ENCODE measurements around the gene FAM72A.
"Not testable (repeated sequence)": the region's sequence is repeated elsewhere in the genome, so short reads cannot be mapped to it uniquely, and the experiment has no call there.

FAM72A gene

GRCh38 chr1:206215600-206216392 lies 13.2 kb upstream of the FAM72A start:
- in situ Hi-C loops (cut with MboI; ENCODE audit: low sequenced_read_pairs): not testable (repeated sequence)

- in situ Hi-C loops (cut with MboI; ENCODE audit: low sequenced_read_pairs): not testable (repeated sequence)
Observed at GRCh38 chr1:206210802-206211201, 8.2 kb upstream of the FAM72A start.

DNA sequence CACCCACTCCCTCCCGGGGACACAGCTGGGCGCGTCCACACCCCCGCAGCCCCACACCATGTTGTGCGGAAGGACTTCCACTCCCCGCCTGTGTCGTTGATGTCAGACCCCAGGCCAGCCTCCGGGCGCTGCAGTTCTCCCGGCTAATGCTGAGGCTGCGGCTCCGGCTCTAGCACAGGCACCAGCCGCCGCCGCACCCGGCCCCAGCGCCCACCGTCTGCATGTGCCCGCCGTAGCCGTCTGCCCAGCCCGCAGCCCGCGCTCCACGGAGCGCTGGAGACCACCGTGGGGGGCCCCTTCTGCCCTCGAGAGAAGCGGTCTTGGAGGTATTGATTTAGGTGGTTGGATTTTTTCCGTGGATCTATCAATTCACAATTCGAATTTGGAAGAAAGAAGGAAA lies 2.9 kb upstream of the FAM72A start:
- in situ Hi-C loops (cut with MboI; ENCODE audit: low sequenced_read_pairs): not testable (repeated sequence)

GRCh38 chr1:206204871-206205270 lies 2.2 kb upstream of the FAM72A start:
- in situ Hi-C loops (cut with MboI; ENCODE audit: low sequenced_read_pairs): not testable (repeated sequence)

- in situ Hi-C loops (cut with MboI; ENCODE audit: low sequenced_read_pairs): not testable (repeated sequence)
Observed at GRCh38 chr1:206204159-206204511, 1.5 kb upstream of the FAM72A start.

DNA sequence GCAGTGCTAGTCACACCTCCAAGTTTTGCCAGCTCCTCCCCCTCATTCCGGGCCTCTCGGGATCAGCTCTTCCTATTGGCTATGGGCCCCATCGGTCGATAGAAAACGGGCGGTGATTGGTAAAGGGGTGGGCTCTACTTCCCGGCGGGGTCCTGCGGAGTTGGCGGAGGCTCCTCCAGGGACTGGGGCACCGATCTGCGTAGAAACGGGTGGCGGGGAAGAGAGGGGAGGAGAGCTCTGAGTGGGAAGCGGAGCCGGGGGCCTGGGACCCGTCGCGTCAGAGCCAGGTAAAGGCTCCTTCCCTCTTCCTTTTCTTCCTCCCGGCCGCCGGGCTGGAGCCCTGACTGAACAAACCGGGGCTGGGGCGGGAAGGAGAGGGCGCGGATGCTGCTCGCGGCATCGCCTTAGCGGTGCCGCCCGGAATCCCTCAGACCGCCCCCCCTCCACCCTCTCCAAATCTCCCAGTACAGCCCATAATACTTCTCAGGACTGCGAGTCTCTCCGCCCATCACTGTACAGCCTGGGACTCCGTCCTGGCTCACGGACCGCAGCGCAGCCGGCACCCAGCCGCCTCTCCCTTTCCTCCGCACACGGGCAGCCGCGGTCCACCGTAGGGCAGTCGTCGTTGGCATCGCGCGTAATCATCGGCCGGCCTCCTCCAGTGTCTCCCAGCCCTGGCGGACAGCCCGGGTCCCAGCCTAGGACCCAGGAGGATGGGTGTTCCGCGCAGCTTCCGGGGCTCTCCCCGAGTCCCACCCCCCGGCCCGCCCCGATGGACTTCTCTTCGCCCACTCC lies 922 bp upstream of the FAM72A start, which contains the start of gene SRGAP2:
TSS of gene SRGAP2 (plus strand) at position 178 of the 795 bp plus-strand sequence. CDS start 2,430 bp downstream, outside the sequence.
- in situ Hi-C loops (cut with MboI; ENCODE audit: low sequenced_read_pairs): not testable (repeated sequence)

DNA sequence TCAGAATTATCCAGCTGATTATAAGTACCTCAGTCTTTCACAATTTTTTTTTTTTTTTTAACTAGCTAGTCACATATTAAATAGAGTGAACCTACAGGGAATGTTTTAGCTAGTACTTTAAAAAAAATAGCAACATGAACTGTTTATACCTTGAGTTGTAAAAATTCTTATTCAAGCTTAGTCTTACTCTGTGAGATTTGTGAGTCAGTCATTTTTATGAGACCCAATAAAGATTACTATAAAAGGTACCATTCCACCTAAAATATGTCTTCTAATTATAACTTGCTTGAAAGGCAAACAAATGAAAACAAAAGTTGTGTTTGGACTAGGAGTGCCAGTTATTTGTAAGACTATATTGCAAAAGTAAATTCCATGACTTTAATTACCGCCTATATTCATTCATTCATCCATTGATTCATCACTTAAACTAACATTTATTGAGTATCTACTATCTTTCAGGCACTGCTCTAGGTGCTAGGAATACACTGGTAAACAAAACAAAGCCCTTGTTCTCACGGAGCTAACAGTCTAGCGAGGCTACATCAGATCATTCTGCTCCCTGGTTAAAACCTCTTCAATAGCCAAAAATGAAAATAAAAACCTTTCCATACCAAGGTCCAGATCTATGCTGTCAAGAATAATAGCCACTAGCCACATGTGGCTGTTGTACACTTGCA lies 5.8 kb downstream of the FAM72A start:
- in situ Hi-C loops (cut with MboI; ENCODE audit: low sequenced_read_pairs): not testable (repeated sequence)

DNA sequence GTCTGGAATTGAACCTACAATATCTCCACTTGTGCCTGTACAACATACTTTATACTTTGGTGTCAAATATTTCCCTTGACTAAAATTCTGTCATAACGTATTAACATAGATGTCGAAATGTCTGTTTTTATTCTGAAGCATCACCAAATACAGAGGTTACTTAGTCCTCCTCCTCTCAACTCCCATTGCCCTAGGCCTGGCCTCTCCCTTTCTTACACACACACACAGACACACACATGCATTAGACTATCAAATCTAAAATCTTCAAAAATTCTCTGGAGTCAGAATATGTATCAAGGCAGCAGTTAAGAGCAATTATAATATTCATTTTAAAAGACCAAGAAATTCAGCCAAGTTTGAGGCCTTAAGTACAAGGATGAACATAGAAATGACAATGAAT lies 7.5 kb downstream of the FAM72A start:
- in situ Hi-C loops (cut with MboI; ENCODE audit: low sequenced_read_pairs): not testable (repeated sequence)

DNA sequence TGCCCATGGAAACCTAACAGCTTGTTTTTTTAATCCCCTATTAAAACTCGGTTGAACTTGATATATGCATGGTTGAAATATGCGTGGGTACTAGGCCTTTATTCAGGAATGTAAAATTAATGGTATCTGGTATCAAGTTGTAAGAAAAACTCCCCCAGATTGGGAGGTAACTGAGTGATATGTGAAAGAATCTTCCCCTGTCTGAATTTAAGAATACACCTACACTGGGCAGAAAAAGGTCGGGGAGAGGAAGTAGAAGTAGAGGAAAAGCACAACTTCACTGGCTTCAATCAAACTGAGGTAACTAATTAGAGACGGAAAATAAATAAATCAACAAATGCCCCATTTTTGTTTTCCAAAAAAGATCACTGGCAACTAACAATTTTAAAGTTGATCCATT lies 15.8 kb downstream of the FAM72A start:
- in situ Hi-C loops (cut with MboI; ENCODE audit: low sequenced_read_pairs): not testable (repeated sequence)

GRCh38 chr1:206185778-206186177 lies 16.9 kb downstream of the FAM72A start:
- in situ Hi-C loops (cut with MboI; ENCODE audit: low sequenced_read_pairs): not testable (repeated sequence)

GRCh38 chr1:206183788-206184187 lies 18.9 kb downstream of the FAM72A start:
- in situ Hi-C loops (cut with MboI; ENCODE audit: low sequenced_read_pairs): not testable (repeated sequence)

GRCh38 chr1:206182368-206183317 lies 20.0 kb downstream of the FAM72A start:
- in situ Hi-C loops (cut with MboI; ENCODE audit: low sequenced_read_pairs): not testable (repeated sequence)

- in situ Hi-C loops (cut with MboI; ENCODE audit: low sequenced_read_pairs): not testable (repeated sequence)
Observed at GRCh38 chr1:206179666-206180065, 23.0 kb downstream of the FAM72A start.

GRCh38 chr1:206178061-206178989 lies 24.3 kb downstream of the FAM72A start:
- in situ Hi-C loops (cut with MboI; ENCODE audit: low sequenced_read_pairs): not testable (repeated sequence)

DNA sequence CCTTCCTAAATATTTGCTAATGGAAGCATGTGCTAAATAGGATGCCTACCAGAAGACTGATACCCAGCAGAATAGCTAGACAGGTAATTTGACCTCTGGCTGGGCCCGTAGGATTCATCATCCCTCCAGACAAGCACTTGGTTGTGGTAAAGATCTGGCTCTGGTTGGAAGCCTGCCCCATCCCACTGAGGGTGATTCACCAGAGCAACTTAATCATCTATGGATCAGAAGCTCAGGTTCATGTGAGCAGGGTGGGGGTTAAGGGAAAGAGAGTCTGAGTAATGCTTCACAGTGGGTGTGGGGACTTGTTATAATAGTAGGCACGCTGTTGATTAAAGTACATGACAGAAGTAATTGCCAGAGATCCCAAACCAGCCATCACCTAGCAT lies 26.5 kb downstream of the FAM72A start:
- in situ Hi-C loops (cut with MboI; ENCODE audit: low sequenced_read_pairs): not testable (repeated sequence)

DNA sequence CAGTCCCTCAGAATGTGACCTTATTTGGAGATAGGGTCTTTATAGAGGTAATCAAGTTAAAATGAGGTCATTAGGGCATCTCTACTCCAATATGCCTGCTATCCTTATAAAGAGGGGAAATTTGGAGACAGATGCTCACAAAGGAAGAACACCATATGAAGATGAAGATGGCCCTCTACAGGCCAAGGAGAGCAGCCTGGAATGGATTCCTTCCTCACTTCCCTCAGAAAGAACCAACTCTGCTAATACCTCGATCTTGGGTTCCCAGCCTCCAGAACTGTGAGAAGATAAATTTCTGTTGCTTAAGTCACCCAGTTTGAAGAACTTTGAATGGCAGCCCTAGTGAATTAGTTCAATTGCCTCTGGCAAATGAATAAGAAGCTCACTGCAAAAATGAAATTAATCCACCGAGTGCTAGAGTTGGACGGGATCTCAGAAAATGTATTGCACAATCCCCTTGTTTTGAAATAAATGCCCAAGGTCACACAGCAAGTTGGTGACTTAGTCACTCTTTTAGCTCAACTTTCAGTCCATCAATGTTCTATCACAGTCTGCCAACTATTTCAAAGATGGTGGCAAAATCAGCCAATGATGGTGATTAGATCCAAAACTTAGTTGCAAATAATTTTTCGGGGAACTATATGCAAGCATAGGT lies 27.1 kb downstream of the FAM72A start:
- in situ Hi-C loops (cut with MboI; ENCODE audit: low sequenced_read_pairs): not testable (repeated sequence)

GRCh38 chr1:206174182-206174868 lies 28.3 kb downstream of the FAM72A start:
- in situ Hi-C loops (cut with MboI; ENCODE audit: low sequenced_read_pairs): not testable (repeated sequence)

DNA sequence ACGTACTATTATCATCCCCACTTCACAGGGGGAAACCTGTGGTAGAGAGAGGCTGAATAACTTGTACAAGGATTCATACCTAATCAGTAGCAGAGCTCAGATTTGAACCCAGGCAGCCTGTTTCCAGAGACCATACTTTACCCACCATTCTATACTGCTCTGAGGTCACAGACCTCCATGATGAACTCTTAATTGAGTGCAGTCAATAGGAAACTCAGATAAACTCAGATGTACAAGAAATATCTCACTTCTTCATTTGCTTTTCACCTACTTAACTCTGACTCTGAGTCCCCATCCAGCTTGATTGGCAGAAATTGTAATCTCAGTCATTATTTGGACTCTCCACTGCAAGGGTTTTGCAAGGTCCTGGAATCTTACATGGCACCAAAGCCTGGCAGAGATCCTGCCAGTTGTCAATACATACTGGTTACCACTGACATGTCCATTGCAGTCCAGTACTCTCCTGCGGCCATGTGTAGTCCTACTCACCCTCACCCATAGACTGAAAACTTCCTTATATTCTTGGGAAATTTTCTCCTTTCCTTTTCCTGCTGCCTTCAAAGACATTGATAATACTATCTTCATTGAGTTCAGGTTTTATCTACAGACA lies 29.4 kb downstream of the FAM72A start:
- in situ Hi-C loops (cut with MboI; ENCODE audit: low sequenced_read_pairs): not testable (repeated sequence)
